Activated naive CD4-positive, alpha-beta T cell (primary cell): Measurements from ENCODE around the gene QKI.
A peak's percentile ranks its signal among the peaks of the same experiment; 100 is the strongest.
"Not testable (repeated sequence)": the region's sequence is repeated elsewhere in the genome, so short reads cannot be mapped to it uniquely, and the experiment has no call there.

Source experiments
- DNase-seq, 4 experiments: peaks; one replicate each; lab custom pipeline; 2025; lab: John Stamatoyannopoulos, UW

The QKI gene

DNA sequence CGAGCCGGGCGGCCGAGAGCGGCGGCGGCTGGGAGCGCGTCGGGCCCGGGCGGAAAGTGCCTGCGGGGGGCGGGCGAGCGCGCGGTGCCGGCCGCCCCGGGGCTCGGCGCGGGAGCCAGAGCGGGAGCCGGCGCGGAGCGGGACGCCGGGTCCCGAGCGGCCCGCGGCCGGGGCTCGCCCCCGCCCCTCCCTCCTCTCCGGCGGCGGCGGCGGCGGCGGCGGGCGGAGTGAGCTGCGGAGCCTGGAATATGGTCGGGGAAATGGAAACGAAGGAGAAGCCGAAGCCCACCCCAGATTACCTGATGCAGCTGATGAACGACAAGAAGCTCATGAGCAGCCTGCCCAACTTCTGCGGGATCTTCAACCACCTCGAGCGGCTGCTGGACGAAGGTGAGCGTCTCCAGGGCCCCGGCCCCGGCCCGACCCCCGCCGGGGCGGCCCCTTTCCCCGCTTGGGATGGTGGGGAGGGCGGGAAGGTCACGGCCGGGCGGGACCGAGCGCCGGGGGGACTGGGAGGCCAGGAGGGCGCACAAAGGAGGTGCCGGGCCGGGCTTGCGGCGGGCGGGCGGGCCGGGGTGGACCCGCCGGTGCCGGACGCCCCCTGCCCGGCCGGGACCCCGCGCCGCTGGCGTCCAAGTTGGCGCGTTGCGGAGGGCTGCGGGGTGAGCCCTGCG, 565 bp downstream of the QKI start:
- DNase-seq, result no peak

- peak in 1 of 4 experiments; percentile 24 for DNase-seq
Measured at GRCh38 chr6:163415620-163416556, 1.4 kb downstream of the QKI start.

DNA sequence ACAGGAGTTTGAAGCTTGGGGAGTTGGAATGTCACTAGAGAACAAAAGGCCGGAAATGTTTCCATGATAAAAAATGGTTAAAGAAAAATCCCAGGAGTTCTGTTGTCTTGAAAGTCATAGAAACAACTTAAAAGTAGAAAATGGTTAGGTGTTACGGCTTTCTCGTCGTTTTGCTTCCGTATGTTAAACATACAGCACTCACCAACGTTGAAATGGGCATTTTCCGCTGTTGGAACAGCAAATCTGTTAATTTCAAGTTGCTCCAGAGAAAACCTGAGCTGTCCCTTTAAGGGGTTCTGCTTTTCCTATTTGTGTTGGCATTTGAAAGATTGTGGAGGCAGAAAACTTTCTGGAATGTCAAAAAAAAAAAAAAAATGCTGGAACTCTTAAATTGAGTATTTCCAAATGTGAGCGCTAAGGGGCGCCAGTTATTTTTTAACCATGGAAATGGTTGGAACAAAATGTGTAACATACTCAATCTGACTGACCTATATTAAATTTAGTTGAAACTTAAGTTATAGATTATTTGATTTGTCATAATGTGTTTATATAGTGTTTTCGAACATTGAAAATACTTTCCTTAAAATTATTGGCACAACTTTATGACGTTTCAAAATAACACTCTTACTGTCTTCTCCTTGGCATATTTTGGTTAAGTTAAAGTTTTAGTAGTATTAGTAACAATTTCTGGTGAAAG, 2.2 kb downstream of the QKI start:
- no peak for DNase-seq

GRCh38 chr6:163417595-163417994, 3.1 kb downstream of the QKI start:
- DNase-seq, result no peak

GRCh38 chr6:163418311-163419029, 4.0 kb downstream of the QKI start:
- DNase-seq, result no peak

DNA sequence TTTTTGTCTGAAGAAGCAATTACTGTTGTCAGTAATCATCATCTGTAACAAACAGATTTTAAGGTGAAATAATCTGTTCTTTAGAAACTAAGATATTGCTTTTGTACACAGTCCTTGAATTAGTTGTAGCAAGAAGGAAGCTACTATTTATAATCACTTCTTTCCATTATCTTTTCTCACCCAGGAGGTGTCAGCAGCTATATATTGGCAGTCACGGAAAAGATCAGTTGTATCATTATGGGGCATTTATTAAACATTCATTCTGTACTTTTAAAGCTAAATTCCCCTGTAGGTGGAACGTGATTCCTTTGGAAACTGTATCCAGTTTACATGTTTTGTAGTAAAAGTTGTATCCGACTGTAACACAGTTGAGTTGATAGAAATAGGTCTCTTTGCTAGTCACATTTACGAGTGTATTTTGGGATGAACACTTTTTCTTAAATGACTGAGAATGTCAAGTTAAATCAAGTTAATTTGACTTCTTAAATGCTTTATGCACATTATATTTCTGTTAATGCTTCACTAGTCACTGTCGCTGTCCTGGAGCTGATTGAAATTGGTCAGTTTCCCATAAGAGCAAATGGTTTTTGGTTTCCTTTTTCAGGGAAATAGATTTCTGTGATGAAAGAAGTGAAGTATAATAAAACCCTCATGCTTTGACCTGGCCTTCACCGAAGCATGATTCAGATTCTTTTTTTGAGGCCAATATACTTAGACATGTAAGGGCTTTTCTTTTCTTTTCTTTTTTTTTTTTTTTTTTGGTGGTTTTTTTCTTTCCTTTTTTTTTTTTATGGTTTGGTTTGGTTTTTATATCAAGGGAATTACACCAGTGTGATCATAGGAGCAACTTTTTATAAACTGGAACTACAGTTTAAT, 5.1 kb downstream of the QKI start:
- no peak for DNase-seq

GRCh38 chr6:163420289-163420614, 5.7 kb downstream of the QKI start:
- DNase-seq, result no peak

DNA sequence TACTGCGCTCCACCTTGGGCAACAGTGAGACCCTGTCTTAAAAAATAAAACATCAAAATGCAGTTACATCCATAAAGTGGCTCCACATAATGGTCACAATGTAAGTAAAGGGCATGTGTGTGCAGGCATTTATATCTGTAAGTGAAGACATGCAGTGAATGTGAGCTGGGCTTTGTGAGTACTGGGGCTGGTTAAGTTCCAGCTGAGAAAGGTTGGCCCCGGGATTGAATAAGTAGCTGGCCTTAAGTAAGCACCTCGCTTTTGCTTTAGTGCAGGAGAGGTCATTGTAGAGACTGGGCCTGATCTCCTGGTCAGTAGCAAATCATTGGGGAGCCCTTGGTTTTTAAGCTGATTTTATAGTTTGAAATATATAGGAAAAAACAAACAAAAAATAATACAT, 8.0 kb downstream of the QKI start:
- no peak for DNase-seq

DNA sequence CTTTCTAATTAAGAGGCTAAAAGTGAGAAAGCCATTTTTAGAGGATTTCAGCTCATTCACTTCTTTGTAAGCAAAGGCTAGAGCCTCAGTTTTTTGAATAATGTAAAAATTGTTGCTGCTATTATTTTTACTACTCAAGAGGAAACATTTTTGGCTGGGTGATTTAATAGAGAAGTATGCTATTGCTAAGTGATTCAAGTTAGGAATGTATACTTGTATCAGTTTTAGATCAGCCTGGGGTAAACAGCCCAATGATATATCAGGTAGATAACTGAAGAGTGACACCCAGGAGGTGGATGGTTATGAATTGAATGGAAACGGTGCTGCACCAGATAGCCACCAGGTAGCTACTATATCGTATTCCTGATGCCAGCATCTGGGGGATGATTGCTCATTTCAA, 9.2 kb downstream of the QKI start:
- DNase-seq, result no peak

DNA sequence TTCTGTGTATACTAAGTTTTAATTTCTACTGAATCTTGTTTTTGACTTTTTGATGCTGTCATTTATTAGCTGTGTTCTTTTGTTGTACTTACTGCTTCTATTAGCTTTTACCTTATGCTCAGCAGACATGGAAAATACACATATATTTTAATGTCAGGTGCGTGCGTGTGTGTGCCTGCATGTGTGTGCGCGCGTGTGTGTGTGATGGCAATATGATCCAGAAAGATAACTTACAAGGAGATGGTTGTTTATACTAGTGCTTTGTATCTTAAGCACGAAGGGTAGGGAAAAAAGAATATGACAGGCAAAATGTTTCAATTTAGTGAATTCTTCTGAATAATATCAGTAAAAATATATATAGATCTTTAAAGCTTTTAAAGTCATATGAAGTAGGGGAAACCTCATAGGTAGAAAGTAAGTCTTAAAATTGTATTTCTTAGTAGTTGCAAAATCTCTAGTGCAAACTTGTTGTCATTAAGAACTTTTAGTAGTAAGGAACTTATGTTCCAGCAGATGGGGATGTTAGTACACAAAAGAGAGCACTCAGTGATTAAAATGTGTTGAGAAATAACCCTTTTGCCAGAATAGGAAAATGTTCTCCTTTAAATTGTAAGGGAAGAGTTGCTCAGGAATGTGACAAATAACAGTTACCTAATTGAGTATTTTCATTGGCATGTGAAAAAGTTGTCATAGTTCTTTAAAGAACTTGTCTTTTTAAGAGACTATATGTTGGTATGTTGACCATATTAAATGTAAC, 13.2 kb downstream of the QKI start:
- no peak for DNase-seq

DNA sequence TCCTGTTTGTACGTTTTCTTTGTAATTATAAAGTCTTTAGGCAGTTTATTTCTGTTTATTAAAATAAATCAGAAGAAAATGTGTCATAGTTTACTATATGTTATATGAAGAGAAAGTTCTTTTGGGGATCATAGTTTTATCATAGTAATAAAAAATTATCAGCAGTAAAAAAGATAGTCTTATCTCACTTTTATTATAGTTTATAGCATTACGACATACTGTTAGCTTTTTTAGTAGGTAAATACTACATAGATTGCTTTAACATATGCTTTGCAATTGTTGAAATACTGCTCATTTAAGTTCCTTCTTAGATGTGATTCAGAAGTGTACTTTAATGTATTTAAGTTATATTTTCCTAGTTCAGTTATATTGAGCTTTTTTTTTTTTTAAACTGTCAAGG, 13.9 kb downstream of the QKI start:
- no peak for DNase-seq

GRCh38 chr6:163429858-163430448, 15.4 kb downstream of the QKI start:
- no peak for DNase-seq

- DNase-seq, result no peak
Measured at GRCh38 chr6:163432300-163432699, 17.8 kb downstream of the QKI start.

DNA sequence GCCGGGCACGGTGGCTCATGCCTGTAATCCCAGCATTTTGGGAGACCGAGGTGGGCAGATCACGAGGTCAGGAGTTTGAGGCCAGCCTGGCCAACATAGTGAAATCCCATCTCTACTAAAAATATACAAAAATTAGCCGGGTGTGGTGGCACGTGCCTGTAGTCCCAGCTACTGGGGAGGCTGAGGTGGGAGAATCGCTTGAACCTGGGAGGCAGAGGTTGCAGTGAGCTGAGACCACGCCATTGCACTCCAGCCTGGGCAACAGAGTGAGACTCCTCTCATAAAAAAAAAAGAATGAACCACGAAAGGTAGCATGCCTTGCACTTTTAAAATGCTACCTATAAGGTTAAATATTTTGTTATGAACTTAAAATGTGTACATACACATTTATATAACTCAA, 19.0 kb downstream of the QKI start:
- DNase-seq, result not testable (repeated sequence)

DNA sequence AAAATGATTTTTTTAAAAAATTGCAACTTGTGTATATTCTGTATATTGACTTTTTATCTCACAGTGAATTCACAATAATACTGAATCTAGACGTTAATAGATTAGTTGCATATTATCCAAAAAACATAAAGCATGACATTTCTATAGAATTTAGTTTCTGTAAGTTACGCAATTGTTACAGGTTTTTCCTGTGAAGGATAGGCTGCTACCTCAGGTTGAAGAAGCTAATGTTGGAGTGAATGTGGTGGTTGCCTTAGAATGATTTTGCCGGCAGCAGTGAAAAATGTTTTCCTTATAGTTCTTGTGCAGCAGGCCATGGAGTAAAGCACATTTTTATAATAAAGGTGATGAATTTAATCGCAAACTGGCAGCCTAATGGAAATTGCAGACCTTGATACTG, 20.5 kb downstream of the QKI start:
- no peak for DNase-seq

DNA sequence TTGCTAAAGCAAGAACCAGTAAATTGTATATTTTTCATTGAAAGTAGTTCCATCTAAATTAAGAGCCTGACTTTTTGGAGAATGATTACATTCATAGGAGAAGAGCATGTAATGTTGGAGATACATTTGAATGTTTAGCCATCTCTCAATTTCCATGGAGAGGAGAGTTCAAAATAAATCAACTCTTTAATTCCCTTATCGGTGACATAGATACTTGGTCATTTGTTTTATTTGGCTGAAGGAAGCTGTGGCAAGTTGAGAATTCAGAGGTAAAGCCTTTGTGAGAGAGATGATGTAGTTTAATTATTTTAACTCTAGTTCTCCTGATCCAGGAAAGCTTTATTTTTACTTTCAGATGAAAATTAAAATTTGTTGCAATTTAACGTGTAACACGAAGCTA, 22.3 kb downstream of the QKI start:
- DNase-seq, result no peak

DNA sequence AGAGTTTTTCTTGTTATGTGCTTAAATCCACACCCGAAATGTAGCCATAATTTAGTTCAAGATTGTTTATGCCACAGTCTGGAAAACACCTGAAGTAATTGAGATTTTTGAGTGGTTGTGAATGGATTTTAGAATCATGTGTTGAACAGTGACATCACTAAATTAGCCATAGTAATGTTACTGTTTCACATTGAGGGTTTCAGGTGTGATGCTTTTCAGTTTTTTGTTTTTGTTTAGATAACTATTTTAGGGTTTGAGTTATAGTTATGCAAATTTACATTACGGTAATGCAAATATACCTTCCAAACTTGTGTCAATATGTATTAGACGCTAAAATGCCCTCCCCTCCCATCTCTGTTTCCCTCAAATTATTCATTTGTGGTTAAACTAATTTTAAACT, 22.9 kb downstream of the QKI start:
- no peak for DNase-seq

- DNase-seq, result no peak
Measured at GRCh38 chr6:163438298-163438939, 23.9 kb downstream of the QKI start.

GRCh38 chr6:163438940-163439335, 24.4 kb downstream of the QKI start:
- DNase-seq, result peak in 1 of 4 experiments; percentile 3

- not testable (repeated sequence) for DNase-seq
Measured at GRCh38 chr6:163439390-163439789, 24.9 kb downstream of the QKI start.
